ENCODE results near the gene FKRP. TPM values are rescaled to one million over a fixed set of nuclear protein-coding genes. Genes with fewer than 3 reads are reported as not detected.

The FKRP gene
- total RNA-seq, 1 experiment from 2014 or later = 19.4 TPM

DNA sequence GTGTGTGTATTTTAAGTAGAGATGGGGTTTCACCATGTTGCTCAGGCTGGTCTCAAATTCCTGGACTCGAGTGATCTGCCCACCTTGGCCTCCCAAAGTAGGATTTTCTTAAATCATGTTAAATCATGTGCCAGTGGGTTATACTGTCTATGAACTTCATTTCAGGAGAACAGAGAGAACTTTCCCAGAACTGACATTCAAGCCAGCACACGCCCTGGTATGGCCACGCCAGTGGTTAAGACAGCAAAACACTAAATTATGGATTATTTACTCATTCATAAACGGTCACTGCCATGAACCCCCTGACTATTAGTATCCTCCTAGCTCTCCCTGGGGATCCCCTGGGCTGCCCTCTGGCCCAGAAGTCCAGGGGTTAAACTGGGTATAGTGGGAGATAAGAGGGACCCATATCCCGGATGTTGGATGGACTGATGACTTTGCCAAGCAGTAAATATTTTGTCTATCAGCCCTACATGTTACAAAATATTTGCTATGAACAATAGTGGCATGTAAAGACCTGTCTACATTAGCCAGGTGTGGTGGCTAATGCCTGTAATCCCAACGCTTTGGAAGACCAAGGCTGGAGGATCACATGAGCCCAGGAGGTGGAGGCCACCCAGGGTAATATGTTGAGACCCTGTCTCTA lies 16.5 kb downstream of the FKRP start:
- Histone ChIP-seq H3K9ac (ENCODE audit: low read length) (no peak overlapping the region), H3K4me3 (replicated peaks in 1 of 2; ENCODE audit: low read depth in 1 of 2, low read length in 2 of 2) (no peak overlapping the region), H3K79me2 (ENCODE audit: insufficient read depth, low read length) (no peaks in the 10 kb centered on the region), H3K9me2 (ENCODE audit: insufficient read depth) (no peaks in the 10 kb centered on the region), H3K27me3 (ENCODE audit: insufficient read depth, low read length) (no peaks in the 10 kb centered on the region), H3K36me3 (ENCODE audit: control insufficient read depth in 1 of 2, insufficient read depth in 2 of 2, low read length in 2 of 2) (no peaks in the 10 kb centered on the region), H2AFZ (ENCODE audit: low read depth, low read length, poor library complexity, severe bottlenecking) (no peak overlapping the region), H3K9me3 (ENCODE audit: control insufficient read depth in 1 of 2, insufficient read depth in 1 of 2, low read depth in 1 of 2, low read length in 2 of 2) (no peaks in the 10 kb centered on the region), H4K20me1 (ENCODE audit: insufficient read depth) (no peaks in the 10 kb centered on the region), H3K27ac (ENCODE audit: low read depth, low read length) (no peak overlapping the region), H3K4me1 (ENCODE audit: control insufficient read depth in 1 of 2, insufficient read depth in 2 of 2, low read length in 2 of 2) (peaks cover 18 to 32% of the 10 kb centered on the region in 2 experiments), H3K4me2 (ENCODE audit: low read length) (no peak overlapping the region)
- no peak for ATAC-seq
- intact Hi-C loops (cut with micrococcal nuclease) = no loop called here
- POLR2A ChIA-PET = no interaction called here
- DNase-seq (ENCODE audit: low read depth, low spot score) = no peak
- no TSS peak for BruUV-seq (replicated peaks)
- TF ChIP-seq FOSL1 (IDR thresholded peaks at IDR 0.05; ENCODE audit: low read depth) (no peak), CBX3 (IDR thresholded peaks at IDR 0.05; ENCODE audit: low read depth) (no peak), SRF (IDR thresholded peaks at IDR 0.05; ENCODE audit: low read depth) (no peak), CEBPB (IDR thresholded peaks at IDR 0.05; ENCODE audit: low read depth) (no peak), ELF1 (IDR thresholded peaks at IDR 0.05; ENCODE audit: borderline replicate concordance, low read depth) (no peak), ZNF274 (IDR thresholded peaks at IDR 0.05; ENCODE audit: low read depth, low read length) (no peak), YY1 (IDR thresholded peaks at IDR 0.05; ENCODE audit: extremely low read depth, insufficient replicate concordance, low read depth, low read length) (no peak), TCF7L2 (IDR thresholded peaks at IDR 0.05; ENCODE audit: borderline replicate concordance, extremely low read depth, insufficient read depth, insufficient read length) (no peak), EGR1 (IDR thresholded peaks at IDR 0.05; ENCODE audit: low read depth) (no peak), POLR2AphosphoS5 (IDR thresholded peaks at IDR 0.05; ENCODE audit: low read depth, low read length) (no peak), ZFX (IDR thresholded peaks at IDR 0.05) (no peak), SIN3A (IDR thresholded peaks at IDR 0.05; ENCODE audit: low read depth) (no peak), EZH2phosphoT487 (IDR thresholded peaks at IDR 0.05; ENCODE audit: borderline replicate concordance) (no peak), EZH2 (IDR thresholded peaks at IDR 0.05) (no peak)
- TF ChIP-seq, protein P1, sequence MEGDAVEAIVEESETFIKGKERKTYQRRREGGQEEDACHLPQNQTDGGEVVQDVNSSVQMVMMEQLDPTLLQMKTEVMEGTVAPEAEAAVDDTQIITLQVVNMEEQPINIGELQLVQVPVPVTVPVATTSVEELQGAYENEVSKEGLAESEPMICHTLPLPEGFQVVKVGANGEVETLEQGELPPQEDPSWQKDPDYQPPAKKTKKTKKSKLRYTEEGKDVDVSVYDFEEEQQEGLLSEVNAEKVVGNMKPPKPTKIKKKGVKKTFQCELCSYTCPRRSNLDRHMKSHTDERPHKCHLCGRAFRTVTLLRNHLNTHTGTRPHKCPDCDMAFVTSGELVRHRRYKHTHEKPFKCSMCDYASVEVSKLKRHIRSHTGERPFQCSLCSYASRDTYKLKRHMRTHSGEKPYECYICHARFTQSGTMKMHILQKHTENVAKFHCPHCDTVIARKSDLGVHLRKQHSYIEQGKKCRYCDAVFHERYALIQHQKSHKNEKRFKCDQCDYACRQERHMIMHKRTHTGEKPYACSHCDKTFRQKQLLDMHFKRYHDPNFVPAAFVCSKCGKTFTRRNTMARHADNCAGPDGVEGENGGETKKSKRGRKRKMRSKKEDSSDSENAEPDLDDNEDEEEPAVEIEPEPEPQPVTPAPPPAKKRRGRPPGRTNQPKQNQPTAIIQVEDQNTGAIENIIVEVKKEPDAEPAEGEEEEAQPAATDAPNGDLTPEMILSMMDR (IDR thresholded peaks at IDR 0.05 in 2 of 3, conservative IDR thresholded peaks at IDR 0.05 in 1 of 3; ENCODE audit: borderline replicate concordance in 1 of 3, insufficient read depth in 1 of 3, low read depth in 2 of 3, low read length in 2 of 3) = no peak
- TF ChIP-seq, protein P2, sequence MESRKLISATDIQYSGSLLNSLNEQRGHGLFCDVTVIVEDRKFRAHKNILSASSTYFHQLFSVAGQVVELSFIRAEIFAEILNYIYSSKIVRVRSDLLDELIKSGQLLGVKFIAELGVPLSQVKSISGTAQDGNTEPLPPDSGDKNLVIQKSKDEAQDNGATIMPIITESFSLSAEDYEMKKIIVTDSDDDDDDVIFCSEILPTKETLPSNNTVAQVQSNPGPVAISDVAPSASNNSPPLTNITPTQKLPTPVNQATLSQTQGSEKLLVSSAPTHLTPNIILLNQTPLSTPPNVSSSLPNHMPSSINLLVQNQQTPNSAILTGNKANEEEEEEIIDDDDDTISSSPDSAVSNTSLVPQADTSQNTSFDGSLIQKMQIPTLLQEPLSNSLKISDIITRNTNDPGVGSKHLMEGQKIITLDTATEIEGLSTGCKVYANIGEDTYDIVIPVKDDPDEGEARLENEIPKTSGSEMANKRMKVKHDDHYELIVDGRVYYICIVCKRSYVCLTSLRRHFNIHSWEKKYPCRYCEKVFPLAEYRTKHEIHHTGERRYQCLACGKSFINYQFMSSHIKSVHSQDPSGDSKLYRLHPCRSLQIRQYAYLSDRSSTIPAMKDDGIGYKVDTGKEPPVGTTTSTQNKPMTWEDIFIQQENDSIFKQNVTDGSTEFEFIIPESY (IDR thresholded peaks at IDR 0.05; ENCODE audit: extremely low read depth, insufficient replicate concordance, low read length) = no peak
- TF ChIP-seq, protein P3, sequence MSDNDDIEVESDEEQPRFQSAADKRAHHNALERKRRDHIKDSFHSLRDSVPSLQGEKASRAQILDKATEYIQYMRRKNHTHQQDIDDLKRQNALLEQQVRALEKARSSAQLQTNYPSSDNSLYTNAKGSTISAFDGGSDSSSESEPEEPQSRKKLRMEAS (IDR thresholded peaks at IDR 0.05) = no peak
- TF ChIP-seq, protein P4, sequence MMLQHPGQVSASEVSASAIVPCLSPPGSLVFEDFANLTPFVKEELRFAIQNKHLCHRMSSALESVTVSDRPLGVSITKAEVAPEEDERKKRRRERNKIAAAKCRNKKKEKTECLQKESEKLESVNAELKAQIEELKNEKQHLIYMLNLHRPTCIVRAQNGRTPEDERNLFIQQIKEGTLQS (IDR thresholded peaks at IDR 0.05) = no peak
- CTCF ChIA-PET = no interaction called here
- RAD21 ChIA-PET (ENCODE audit: low non-redundant PET in 1 of 2, low total read pairs in 2 of 2, uncharacterized antibody in 2 of 2, unreplicated experiment in 2 of 2) = no interaction called here
